ENCODE measurements around the gene CXCL17. TPM values are rescaled to one million over a fixed set of nuclear protein-coding genes. Genes with fewer than 3 reads are reported as not detected.

CXCL17 gene
- total and polyA plus RNA-seq, 8 donors = 4.3 to 42.1 (median 9.6) TPM

- intact Hi-C loops (cut with DNase I) = no loop called here
- Histone ChIP-seq H3K27me3 (no peaks in the 10 kb centered on the region), H3K36me3 (no peaks in the 10 kb centered on the region), H3K4me1 (peaks cover 0 to 12% (median 6%) of the 10 kb centered on the region in 3 donors), H3K27ac (peak overlapping the region in 2 of 4 donors; percentile 54 to 73), H3K9me3 (no peaks in the 10 kb centered on the region), H3K4me3 (no peak overlapping the region)
- FAIRE-seq (no peak), ATAC-seq (peak; percentile 40 to 97 (median 92)), DNase-seq (peak in 3 of 6 donors; percentile 6 to 38 (median 17))
- TF ChIP-seq CTCF (IDR thresholded peaks at IDR 0.05) = no peak
- 27 to 33% methylated on average over 7 of the region's 7 CpGs for WGBS, 2 donors
Observed at GRCh38 chr19:42480335-42481095, 37.8 kb upstream of the CXCL17 start.

GRCh38 chr19:42479736-42480135 lies 37.0 kb upstream of the CXCL17 start:
- DNase-seq (no peak), FAIRE-seq (no peak), ATAC-seq (no peak)
- Histone ChIP-seq H3K36me3 (no peaks in the 10 kb centered on the region), H3K4me3 (no peak overlapping the region), H3K27ac (no peak overlapping the region), H3K4me1 (peaks cover 0 to 12% (median 6%) of the 10 kb centered on the region in 3 donors), H3K9me3 (no peaks in the 10 kb centered on the region), H3K27me3 (no peaks in the 10 kb centered on the region)
- intact Hi-C loops (cut with DNase I) = no loop called here
- TF ChIP-seq CTCF (IDR thresholded peaks at IDR 0.05) = no peak
- 93 to 95% methylated on average over 9 of the region's 9 CpGs for WGBS, 2 donors

GRCh38 chr19:42478765-42479311 lies 36.1 kb upstream of the CXCL17 start:
- H3K4me1 ChIP-seq = peaks cover 0 to 12% (median 6%) of the 10 kb centered on the region in 3 donors
- DNase-seq (no peak), ATAC-seq (no peak), FAIRE-seq (no peak)
- intact Hi-C loops (cut with DNase I) = no loop called here
- H3K4me3 ChIP-seq = no peak overlapping the region
- no peak for TF ChIP-seq CTCF (IDR thresholded peaks at IDR 0.05)
- H3K36me3 ChIP-seq = no peaks in the 10 kb centered on the region
- H3K27me3 ChIP-seq = no peaks in the 10 kb centered on the region
- WGBS, 2 donors = 90 to 98% methylated on average over 2 of the region's 2 CpGs
- no peak overlapping the region for H3K27ac ChIP-seq
- no peaks in the 10 kb centered on the region for H3K9me3 ChIP-seq

GRCh38 chr19:42477933-42478332 lies 35.2 kb upstream of the CXCL17 start:
- no peak for ATAC-seq
- peaks cover 0 to 12% (median 6%) of the 10 kb centered on the region in 3 donors for H3K4me1 ChIP-seq
- DNase-seq = no peak
- H3K9me3 ChIP-seq = no peaks in the 10 kb centered on the region
- no peak for TF ChIP-seq CTCF (IDR thresholded peaks at IDR 0.05)
- no peaks in the 10 kb centered on the region for H3K36me3 ChIP-seq
- no peaks in the 10 kb centered on the region for H3K27me3 ChIP-seq
- intact Hi-C loops (cut with DNase I) = no loop called here
- no peak for FAIRE-seq
- no peak overlapping the region for H3K4me3 ChIP-seq
- no peak overlapping the region for H3K27ac ChIP-seq
- WGBS, 2 donors = 85 to 94% methylated on average over 2 of the region's 2 CpGs

GRCh38 chr19:42477117-42477516 lies 34.4 kb upstream of the CXCL17 start:
- H3K4me3 ChIP-seq = no peak overlapping the region
- WGBS, 2 donors = 94% methylated on average over 2 of the region's 2 CpGs
- FAIRE-seq (no peak), ATAC-seq (no peak), DNase-seq (no peak)
- no peaks in the 10 kb centered on the region for H3K36me3 ChIP-seq
- intact Hi-C loops (cut with DNase I) = no loop called here
- no peak overlapping the region for H3K27ac ChIP-seq
- no peaks in the 10 kb centered on the region for H3K9me3 ChIP-seq
- no peak for TF ChIP-seq CTCF (IDR thresholded peaks at IDR 0.05)
- peaks cover 0 to 12% (median 6%) of the 10 kb centered on the region in 3 donors for H3K4me1 ChIP-seq
- H3K27me3 ChIP-seq = no peaks in the 10 kb centered on the region

Data from pancreas (tissue), 10 donors.